Neural progenitor cell (in vitro differentiated cells): ENCODE measurements around the gene HES6. TPM values are rescaled to one million over a fixed set of nuclear protein-coding genes. Genes with fewer than 3 reads are reported as not detected.

Experiments used
- DNase-seq: peaks from one replicate; pipeline ENCODE4 v3.0.0-alpha.2; 2016; ENCODE audit warnings: low spot score
- H2AFZ ChIP-seq: fragments of 200-600 bp; sonication (generic); replicated peaks from 2 replicates; pipeline ENCODE4 v1.6.1; 2016; ENCODE audit warnings: antibody characterized with exemption
- H3F3A ChIP-seq: fragments of 200-600 bp; sonication (generic); 2 replicates; pipeline ENCODE4 v1.6.1; 2016; ENCODE audit warnings: antibody characterized with exemption, low read depth
- H3K27ac ChIP-seq: fragments of 200-600 bp; sonication (generic); 2 replicates; pipeline ENCODE4 v1.5.1; 2016; ENCODE audit warnings: mild to moderate bottlenecking
- H3K27me3 ChIP-seq: fragments of 200-600 bp; sonication (generic); 2 replicates; pipeline ENCODE4 v1.6.1; 2016; ENCODE audit warnings: mild to moderate bottlenecking, moderate library complexity
- H3K36me3 ChIP-seq: fragments of 200-600 bp; sonication (generic); 2 replicates; pipeline ENCODE4 v1.5.1; 2016
- H3K4me1 ChIP-seq: fragments of 200-600 bp; sonication (generic); 2 replicates; pipeline ENCODE4 v1.6.1; 2016; ENCODE audit warnings: mixed run types
- H3K4me2 ChIP-seq: fragments of 200-600 bp; sonication (generic); 2 replicates; pipeline ENCODE4 v1.6.1; 2016
- H3K4me3 ChIP-seq: fragments of 200-600 bp; sonication (generic); 2 replicates; pipeline ENCODE4 v1.5.1; 2016
- H3K79me2 ChIP-seq: fragments of 200-600 bp; sonication (generic); 2 replicates; pipeline ENCODE4 v1.6.1; 2016; ENCODE audit warnings: low read depth
- H3K9ac ChIP-seq: fragments of 200-600 bp; sonication (generic); 2 replicates; pipeline ENCODE4 v1.6.1; 2016
- H3K9me3 ChIP-seq: fragments of 200-600 bp; sonication (generic); 2 replicates; pipeline ENCODE4 v1.5.1; 2016; ENCODE audit warnings: low read depth
- H4K20me1 ChIP-seq: fragments of 200-600 bp; sonication (generic); 2 replicates; pipeline ENCODE4 v1.6.1; 2016; ENCODE audit warnings: low read depth
- H3K27ac Mint-ChIP-seq: 3 replicates; pipeline ENCODE4 v1.8.0; 2021; ENCODE audit warnings: mixed read lengths
- H3K27me3 Mint-ChIP-seq: 2 replicates; pipeline ENCODE4 v1.8.0; 2022; ENCODE audit warnings: low read depth, mild to moderate bottlenecking, inconsistent platforms, moderate library complexity, mixed read lengths; ENCODE audit not compliant: insufficient read depth
- H3K36me3 Mint-ChIP-seq: 3 replicates; pipeline ENCODE4 v1.8.0; 2021; ENCODE audit warnings: mixed read lengths
- H3K4me1 Mint-ChIP-seq: 3 replicates; pipeline ENCODE4 v1.8.0; 2021; ENCODE audit warnings: mixed read lengths
- H3K4me3 Mint-ChIP-seq: 3 replicates; pipeline ENCODE4 v1.8.0; 2021; ENCODE audit warnings: mild to moderate bottlenecking, moderate library complexity, mixed read lengths
- H3K9me3 Mint-ChIP-seq: 3 replicates; pipeline ENCODE4 v1.8.0; 2020; ENCODE audit warnings: mixed read lengths
- EZH2 ChIP-seq: fragments of 200-600 bp; sonication (generic); IDR thresholded peaks from 2 replicates; pipeline ENCODE4 v1.6.1; 2017; ENCODE audit warnings: antibody characterized with exemption, mild to moderate bottlenecking, moderate library complexity
- EZH2phosphoT487 ChIP-seq: fragments of 200-600 bp; sonication (generic); IDR thresholded peaks from 2 replicates; pipeline ENCODE4 v1.6.1; 2017; ENCODE audit warnings: antibody characterized with exemption
- total RNA-seq: library from RNA; depleted of rRNA; stranded (reverse); fragments of >200 nt; gene quantifications from 2 replicates; pipeline ENCODE4 v1.2.3, GENCODE V29; 2015; ENCODE audit warnings: low replicate concordance
- TF ChIP-seq, protein P1 (sequence below): fragments of 200-600 bp; sonication (generic); IDR thresholded peaks from 2 replicates; pipeline ENCODE4 v1.5.1; 2017; ENCODE audit warnings: antibody characterized with exemption, mild to moderate bottlenecking

The HES6 gene
- total RNA-seq, 1 donor from 2014 or later: 5.3 TPM

GRCh38 chr2:238271061-238271554 lies 31.3 kb upstream of the HES6 start:
- TF ChIP-seq EZH2 (no peak), EZH2phosphoT487 (no peak)
- TF ChIP-seq, protein P1, sequence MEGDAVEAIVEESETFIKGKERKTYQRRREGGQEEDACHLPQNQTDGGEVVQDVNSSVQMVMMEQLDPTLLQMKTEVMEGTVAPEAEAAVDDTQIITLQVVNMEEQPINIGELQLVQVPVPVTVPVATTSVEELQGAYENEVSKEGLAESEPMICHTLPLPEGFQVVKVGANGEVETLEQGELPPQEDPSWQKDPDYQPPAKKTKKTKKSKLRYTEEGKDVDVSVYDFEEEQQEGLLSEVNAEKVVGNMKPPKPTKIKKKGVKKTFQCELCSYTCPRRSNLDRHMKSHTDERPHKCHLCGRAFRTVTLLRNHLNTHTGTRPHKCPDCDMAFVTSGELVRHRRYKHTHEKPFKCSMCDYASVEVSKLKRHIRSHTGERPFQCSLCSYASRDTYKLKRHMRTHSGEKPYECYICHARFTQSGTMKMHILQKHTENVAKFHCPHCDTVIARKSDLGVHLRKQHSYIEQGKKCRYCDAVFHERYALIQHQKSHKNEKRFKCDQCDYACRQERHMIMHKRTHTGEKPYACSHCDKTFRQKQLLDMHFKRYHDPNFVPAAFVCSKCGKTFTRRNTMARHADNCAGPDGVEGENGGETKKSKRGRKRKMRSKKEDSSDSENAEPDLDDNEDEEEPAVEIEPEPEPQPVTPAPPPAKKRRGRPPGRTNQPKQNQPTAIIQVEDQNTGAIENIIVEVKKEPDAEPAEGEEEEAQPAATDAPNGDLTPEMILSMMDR: no peak
- no peak overlapping the region for H3K27ac Mint-ChIP-seq
- H2AFZ ChIP-seq: no peak overlapping the region

GRCh38 chr2:238270606-238271005 lies 30.8 kb upstream of the HES6 start:
- DNase-seq: no peak
- H3K36me3 Mint-ChIP-seq: peaks cover 21% of the 10 kb centered on the region
- TF ChIP-seq, protein P1: no peak
- TF ChIP-seq EZH2: no peak
- no peak for TF ChIP-seq EZH2phosphoT487
- peaks cover 2% of the 10 kb centered on the region for H3K27me3 Mint-ChIP-seq
- Histone ChIP-seq H3K4me3 (no peak overlapping the region), H3K4me2 (no peak overlapping the region), H3K9me3 (no peaks in the 10 kb centered on the region), H3F3A (no peaks in the 10 kb centered on the region), H3K9ac (peak overlapping the region; percentile 34), H3K79me2 (no peaks in the 10 kb centered on the region), H4K20me1 (no peaks in the 10 kb centered on the region), H3K27ac (no peak overlapping the region), H3K27me3 (no peaks in the 10 kb centered on the region), H2AFZ (no peak overlapping the region), H3K4me1 (no peaks in the 10 kb centered on the region), H3K36me3 (no peaks in the 10 kb centered on the region)
- H3K27ac Mint-ChIP-seq: no peak overlapping the region
- no peaks in the 10 kb centered on the region for H3K9me3 Mint-ChIP-seq
- no peaks in the 10 kb centered on the region for H3K4me1 Mint-ChIP-seq
- no peak overlapping the region for H3K4me3 Mint-ChIP-seq

More at GRCh38 chr2:238271061-238271554, 31.3 kb upstream of the HES6 start:
- Histone ChIP-seq H3K36me3 (no peaks in the 10 kb centered on the region), H3K9me3 (no peaks in the 10 kb centered on the region), H3K4me1 (no peaks in the 10 kb centered on the region), H3K4me3 (no peak overlapping the region), H3K79me2 (no peaks in the 10 kb centered on the region), H3F3A (no peaks in the 10 kb centered on the region), H3K27me3 (no peaks in the 10 kb centered on the region), H4K20me1 (no peaks in the 10 kb centered on the region), H3K9ac (no peak overlapping the region), H3K27ac (no peak overlapping the region), H3K4me2 (no peak overlapping the region)
- Mint-ChIP-seq H3K36me3 (peaks cover 21% of the 10 kb centered on the region), H3K4me3 (no peak overlapping the region), H3K9me3 (no peaks in the 10 kb centered on the region), H3K4me1 (no peaks in the 10 kb centered on the region), H3K27me3 (no peaks in the 10 kb centered on the region)
- DNase-seq: no peak

DNA sequence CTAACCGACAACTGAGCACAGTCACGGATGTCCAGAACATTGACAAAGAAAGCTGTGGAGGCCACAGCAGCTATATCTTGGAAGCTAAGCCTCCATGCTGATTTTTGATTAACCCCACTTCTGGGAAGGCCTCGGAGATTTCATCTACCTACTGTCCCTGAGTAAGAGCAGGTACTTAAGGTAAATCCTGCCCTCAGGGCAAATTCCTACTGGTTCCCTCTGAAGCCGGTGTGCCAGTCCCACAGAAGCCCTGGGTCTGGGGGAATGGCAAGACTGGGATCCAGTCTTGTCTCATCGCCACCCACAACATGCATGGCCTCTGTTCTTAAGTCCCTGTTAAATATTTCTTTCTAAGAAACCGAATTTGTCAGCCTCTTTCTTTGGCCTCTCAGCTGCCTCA lies 29.9 kb upstream of the HES6 start:
- Histone ChIP-seq H3K27me3 (no peaks in the 10 kb centered on the region), H4K20me1 (no peaks in the 10 kb centered on the region), H3K9me3 (no peaks in the 10 kb centered on the region), H2AFZ (no peak overlapping the region), H3K9ac (no peak overlapping the region), H3F3A (no peaks in the 10 kb centered on the region), H3K27ac (no peak overlapping the region), H3K4me2 (no peak overlapping the region), H3K4me1 (no peaks in the 10 kb centered on the region), H3K4me3 (no peak overlapping the region), H3K36me3 (no peaks in the 10 kb centered on the region), H3K79me2 (no peaks in the 10 kb centered on the region)
- H3K27ac Mint-ChIP-seq: no peak overlapping the region
- H3K4me3 Mint-ChIP-seq: no peak overlapping the region
- TF ChIP-seq EZH2phosphoT487 (no peak), EZH2 (no peak)
- TF ChIP-seq, protein P1: no peak
- no peaks in the 10 kb centered on the region for H3K9me3 Mint-ChIP-seq
- H3K4me1 Mint-ChIP-seq: no peaks in the 10 kb centered on the region
- peaks cover 16% of the 10 kb centered on the region for H3K36me3 Mint-ChIP-seq
- H3K27me3 Mint-ChIP-seq: peaks cover 2% of the 10 kb centered on the region
- DNase-seq: no peak
